Astrocyte of the cerebellum (primary cell): ENCODE data around the gene ZMYM1.
"Not testable (repeated sequence)": the region's sequence is repeated elsewhere in the genome, so short reads cannot be mapped to it uniquely, and the experiment has no call there.

Experiments used
- DNase-seq: peaks from one replicate; pipeline ENCODE4 v3.0.0-alpha.2; 2011; ENCODE audit warnings: low read depth
- H3K4me3 ChIP-seq: 2 replicates; pipeline ENCODE4 v1.5.1; 2011; ENCODE audit warnings: mild to moderate bottlenecking, low read depth, low read length, moderate library complexity
- in situ Hi-C: cut with HindIII; loops from 2 replicates; pipeline ENCODE4 v1.10.0; 2017; ENCODE audit warnings: low sequenced_read_pairs
- TF ChIP-seq, protein P1 (sequence below): IDR thresholded peaks from 2 replicates; pipeline ENCODE4 v1.5.1; 2012; ENCODE audit warnings: low read length, low read depth, moderate library complexity, mild to moderate bottlenecking; ENCODE audit errors: missing control alignments

ZMYM1 gene

DNA sequence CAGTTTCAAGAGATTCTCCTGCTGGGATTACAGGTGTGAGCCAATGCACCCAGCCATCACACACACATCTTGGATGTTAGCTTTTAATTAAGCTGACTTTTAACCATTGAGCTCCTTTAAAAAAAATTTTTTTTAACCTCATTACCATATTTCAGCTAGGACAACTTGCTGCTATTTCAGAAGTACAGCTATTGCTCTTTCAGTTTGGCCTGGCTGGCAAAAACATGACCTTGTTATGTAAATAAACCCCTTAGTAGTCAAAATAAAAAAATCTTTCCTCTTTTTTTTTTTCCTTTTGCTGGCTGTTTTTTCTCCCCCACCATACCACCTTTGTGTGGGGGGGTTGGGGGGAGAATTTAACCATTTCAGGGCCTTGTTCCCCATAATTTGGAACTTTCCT, 49.9 kb downstream of the ZMYM1 start:
- TF ChIP-seq, protein P1, sequence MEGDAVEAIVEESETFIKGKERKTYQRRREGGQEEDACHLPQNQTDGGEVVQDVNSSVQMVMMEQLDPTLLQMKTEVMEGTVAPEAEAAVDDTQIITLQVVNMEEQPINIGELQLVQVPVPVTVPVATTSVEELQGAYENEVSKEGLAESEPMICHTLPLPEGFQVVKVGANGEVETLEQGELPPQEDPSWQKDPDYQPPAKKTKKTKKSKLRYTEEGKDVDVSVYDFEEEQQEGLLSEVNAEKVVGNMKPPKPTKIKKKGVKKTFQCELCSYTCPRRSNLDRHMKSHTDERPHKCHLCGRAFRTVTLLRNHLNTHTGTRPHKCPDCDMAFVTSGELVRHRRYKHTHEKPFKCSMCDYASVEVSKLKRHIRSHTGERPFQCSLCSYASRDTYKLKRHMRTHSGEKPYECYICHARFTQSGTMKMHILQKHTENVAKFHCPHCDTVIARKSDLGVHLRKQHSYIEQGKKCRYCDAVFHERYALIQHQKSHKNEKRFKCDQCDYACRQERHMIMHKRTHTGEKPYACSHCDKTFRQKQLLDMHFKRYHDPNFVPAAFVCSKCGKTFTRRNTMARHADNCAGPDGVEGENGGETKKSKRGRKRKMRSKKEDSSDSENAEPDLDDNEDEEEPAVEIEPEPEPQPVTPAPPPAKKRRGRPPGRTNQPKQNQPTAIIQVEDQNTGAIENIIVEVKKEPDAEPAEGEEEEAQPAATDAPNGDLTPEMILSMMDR: no peak
- H3K4me3 ChIP-seq: no peak overlapping the region
- in situ Hi-C loops: no loop called here
- no peak for DNase-seq

DNA sequence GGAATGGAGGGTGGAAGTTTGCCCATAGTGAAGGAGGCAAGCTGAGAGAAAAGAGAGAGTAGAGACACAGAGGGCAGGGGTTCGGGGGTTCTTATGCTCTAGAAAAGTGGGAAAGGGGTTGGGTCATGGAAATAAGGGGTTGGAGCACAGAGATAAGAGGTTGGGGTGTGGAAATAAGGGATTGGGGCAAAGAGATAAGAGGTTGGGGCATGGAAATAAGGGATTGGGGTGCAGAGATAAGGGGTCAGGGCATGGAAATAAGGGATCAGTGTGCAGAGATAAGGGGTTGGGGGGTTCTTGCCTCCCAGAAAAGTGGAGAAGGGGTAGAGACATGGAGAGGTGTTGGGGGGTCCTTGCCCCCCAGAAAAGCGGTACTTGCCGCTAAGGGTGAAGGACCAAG, 57.6 kb downstream of the ZMYM1 start:
- DNase-seq: no peak
- no peak overlapping the region for H3K4me3 ChIP-seq
- TF ChIP-seq, protein P1: no peak
- in situ Hi-C loops: no loop called here

DNA sequence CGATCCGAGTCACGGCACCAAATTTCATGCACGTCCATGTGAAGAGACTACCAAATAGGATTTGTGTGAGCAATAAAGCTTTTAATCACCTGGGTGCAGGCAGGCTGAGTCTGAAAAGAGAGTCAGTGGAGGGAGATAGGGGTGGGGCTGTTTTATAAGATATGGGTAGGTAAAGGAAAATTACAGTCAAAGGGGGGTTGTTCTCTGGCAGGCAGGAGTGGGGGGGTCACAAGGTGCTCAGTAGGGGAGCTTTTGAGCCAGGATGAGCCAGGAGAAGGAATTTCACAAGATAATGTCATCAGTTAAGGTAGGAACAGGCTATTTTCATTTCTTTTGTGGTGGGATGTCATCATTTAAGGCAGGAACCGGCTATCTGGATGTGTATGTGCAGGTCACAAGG, 58.4 kb downstream of the ZMYM1 start:
- in situ Hi-C loops, H3K4me3 ChIP-seq, DNase-seq: not testable (repeated sequence)

DNA sequence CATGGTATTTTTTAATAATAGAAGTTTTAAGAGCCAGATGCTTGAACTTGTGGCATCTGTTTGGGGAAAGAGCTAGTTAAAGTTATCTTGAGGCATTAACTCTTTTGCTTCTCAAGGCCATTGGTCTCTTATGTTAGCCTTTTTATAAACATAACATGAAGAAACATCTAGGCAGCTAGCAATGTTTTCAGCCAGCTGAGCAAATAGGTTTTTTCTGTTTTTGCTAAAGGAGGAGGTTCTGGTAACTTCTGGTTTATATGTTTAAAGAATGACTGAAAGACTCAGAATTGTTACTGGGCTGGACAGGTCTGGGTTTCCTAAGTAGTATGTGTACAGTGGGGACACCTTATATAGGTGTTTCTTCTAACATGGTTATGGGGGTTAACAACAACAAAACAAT, 63.1 kb downstream of the ZMYM1 start:
- DNase-seq, H3K4me3 ChIP-seq, in situ Hi-C loops: not testable (repeated sequence)

DNA sequence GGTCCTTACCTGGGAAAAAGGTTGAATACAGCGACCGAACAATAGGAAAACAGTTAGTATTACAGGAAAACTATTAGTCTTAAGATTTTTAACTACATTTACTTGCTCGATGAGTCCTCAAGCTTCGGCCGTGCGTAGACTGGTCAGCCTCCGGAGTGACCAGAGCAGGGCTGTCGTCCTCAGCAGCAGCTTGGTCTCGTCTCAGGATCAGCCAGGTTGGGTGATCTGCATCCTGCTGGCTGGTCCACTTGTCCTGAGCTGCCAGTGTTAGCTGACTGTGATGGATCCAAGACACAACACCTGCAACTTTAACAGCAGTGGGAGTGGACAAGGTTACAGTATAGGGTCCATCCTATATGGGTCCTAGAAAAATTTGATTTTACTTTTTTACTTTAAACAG, 63.5 kb downstream of the ZMYM1 start:
- in situ Hi-C loops, DNase-seq, H3K4me3 ChIP-seq: not testable (repeated sequence)

DNA sequence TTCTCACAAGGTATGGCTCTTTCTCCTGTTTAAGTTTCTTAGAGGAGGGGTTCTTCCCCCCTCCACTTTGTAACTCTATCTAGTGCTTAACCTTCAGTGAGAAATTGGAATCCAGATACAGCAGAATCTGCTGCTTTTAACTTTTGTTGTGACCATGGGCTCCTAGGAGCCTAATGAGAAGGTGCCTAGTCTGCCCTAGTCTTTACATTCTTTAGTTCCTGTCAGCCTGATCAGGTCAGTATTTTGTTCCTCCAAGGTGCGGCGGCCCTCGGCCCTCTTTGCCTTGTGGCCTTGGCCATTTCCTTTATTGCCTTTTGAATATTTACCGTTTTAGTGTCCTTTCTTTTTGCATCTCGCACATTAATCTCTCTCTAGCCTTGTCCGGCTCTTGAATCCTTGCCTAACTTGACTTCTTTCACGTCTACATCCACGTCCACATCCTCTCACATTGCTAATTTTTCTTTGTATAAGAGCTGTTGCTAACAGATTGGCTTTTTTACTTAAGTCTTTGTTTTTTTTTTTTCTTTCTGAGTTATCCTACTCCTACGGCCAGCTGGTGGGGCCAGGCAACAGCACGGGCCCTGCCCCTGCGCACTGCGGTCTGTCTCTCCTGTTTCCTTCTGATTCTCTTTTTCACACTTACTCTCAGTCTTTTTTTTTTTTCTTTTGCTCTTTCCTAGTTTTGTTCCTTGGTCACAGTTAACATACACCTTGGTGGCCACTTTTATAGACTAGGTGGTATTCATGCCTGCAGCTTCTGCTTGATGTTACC, 64.7 kb downstream of the ZMYM1 start:
- TF ChIP-seq, protein P1: no peak
- no peak for DNase-seq
- H3K4me3 ChIP-seq: no peak overlapping the region
- in situ Hi-C loops: no loop called here

DNA sequence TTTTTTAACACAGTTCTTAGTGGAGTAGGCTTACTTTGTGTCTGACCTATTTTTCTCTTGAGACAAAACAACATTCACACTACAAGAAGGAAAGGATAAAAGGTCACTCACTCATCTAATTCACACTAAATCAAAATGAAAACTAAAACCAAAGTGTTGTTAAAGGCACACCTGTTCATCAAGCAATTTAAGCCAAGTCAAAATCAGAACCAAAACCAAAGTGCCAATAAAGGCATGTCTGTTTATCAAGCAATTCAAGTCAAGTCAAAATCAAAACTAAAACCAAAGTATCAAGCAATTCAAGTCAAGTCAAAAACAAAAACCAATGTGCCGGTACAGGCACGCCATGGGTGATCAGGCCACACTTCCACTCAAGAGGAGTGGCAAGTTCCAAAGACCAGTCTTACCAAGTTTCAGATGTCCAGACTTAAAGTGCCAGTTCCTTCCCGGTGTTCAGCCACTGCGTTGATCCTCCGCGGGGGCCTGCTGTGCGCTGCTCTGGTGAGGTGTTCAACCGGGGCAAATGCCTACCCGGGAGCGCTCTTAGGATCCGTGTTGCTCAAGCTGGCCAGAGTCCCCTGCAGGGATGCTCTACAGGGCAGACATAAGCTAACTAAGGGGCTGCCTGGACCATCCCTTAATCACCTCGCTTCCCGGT, 66.8 kb downstream of the ZMYM1 start:
- DNase-seq, in situ Hi-C loops, H3K4me3 ChIP-seq: not testable (repeated sequence)

DNA sequence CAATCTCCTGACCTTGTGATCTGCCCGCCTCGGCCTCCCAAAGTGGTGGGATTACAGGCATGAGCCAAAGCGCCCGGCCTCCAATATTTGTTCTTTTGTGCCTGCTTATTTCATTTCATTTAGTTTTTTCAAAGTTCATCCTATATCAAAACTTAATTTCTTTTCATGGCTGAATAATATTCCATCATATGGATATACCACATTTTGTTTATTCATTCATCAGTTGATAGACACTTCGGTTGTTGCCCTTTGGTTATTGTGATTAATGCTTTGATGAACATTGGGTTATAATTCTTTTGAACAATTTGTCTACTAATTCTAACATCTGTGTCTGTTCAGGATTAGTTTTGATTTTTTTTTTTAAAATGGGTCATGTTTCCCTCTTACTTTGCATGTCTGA, 72.0 kb downstream of the ZMYM1 start:
- DNase-seq: no peak
- in situ Hi-C loops: no loop called here
- TF ChIP-seq, protein P1: no peak
- H3K4me3 ChIP-seq: no peak overlapping the region

DNA sequence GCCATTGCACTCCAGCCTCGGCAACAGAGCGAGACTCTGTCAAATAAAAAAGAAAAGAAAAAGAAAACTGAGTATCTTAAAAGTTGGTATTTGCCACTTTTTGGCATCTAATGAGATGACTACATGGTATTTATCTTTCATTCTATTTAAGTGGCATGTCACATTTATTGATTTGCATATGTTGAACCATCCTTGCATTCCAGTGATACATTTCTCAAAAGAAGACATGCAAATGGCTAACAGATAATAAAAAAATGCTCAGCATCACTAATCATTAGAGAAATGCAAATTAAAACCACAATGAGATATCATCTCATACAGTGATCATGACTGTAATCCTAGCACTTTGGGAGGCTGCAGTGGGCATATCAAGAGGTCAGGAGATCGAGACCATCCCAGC, 85.7 kb downstream of the ZMYM1 start:
- in situ Hi-C loops: no loop called here
- TF ChIP-seq, protein P1: no peak
- DNase-seq: no peak
- H3K4me3 ChIP-seq: no peak overlapping the region
